Gastrocnemius medialis (tissue), 4 donors: ENCODE measurements around the gene DEFB124. TPM values are rescaled to one million over a fixed set of nuclear protein-coding genes. Genes with fewer than 3 reads are reported as not detected.

Source experiments
- ATAC-seq, 2 donors: fragments of 150-250 bp; one replicate each; pipeline ENCODE4 v1.9.1; 2016
- DNase-seq, 2 donors: peaks; one replicate each; pipeline ENCODE4 v3.0.0-alpha.2; 2019
- H3K27ac ChIP-seq, 4 donors: fragments of 200-600 bp; sonication (generic); 1 replicate in 1 of 4; 2 replicates in 3 of 4; pipeline ENCODE4 v1.5.1; 2016 to 2018; ENCODE audit warnings: mild to moderate bottlenecking in 2 of 4, moderate library complexity in 1 of 4
- H3K27me3 ChIP-seq, 3 donors: fragments of 200-600 bp; sonication (generic) in 2 of 3; 1 replicate in 1 of 3; 2 replicates in 2 of 3; pipeline versions ENCODE4 v1.5.1 to v1.6.0; 2016 to 2019; ENCODE audit warnings: mild to moderate bottlenecking in 1 of 3, moderate library complexity in 1 of 3
- H3K36me3 ChIP-seq, 2 donors: fragments of 200-600 bp; sonication (generic) in 1 of 2; one replicate each; pipeline ENCODE4 v1.5.1; 2017 to 2018
- H3K4me1 ChIP-seq, 2 donors: fragments of 200-600 bp; sonication (generic) in 1 of 2; one replicate each; pipeline ENCODE4 v1.5.1; 2016 to 2017; ENCODE audit warnings: mild to moderate bottlenecking in 2 of 2
- H3K4me3 ChIP-seq, 4 donors: fragments of 200-600 bp; sonication (generic) in 3 of 4; 1 replicate in 1 of 4; 2 replicates in 3 of 4; pipeline ENCODE4 v1.5.1; 2016 to 2019; ENCODE audit warnings: mild to moderate bottlenecking in 2 of 4
- H3K9me3 ChIP-seq, 3 donors: fragments of 200-600 bp; sonication (generic) in 2 of 3; 1 replicate in 1 of 3; 2 replicates in 2 of 3; pipeline ENCODE4 v1.5.1; 2016 to 2019
- CTCF ChIP-seq, 5 experiments: fragments of 450-650 bp in 3 of 5; fragments of 200-600 bp in 2 of 5; sonication (generic) in 2 of 5; IDR thresholded peaks in 4 of 5; conservative IDR thresholded peaks in 1 of 5; 1 replicate in 4 of 5; 2 replicates in 1 of 5; pipeline ENCODE4 v1.5.1; 2016 to 2019; ENCODE audit warnings: antibody characterized with exemption in 5 of 5, mild to moderate bottlenecking in 3 of 5, moderate library complexity in 3 of 5
- POLR2A ChIP-seq, 2 donors: fragments of 450-650 bp; IDR thresholded peaks; one replicate each; pipeline ENCODE4 v1.6.1; 2017; ENCODE audit warnings: antibody characterized with exemption in 2 of 2, mild to moderate bottlenecking in 2 of 2, moderate library complexity in 2 of 2
- in situ Hi-C, 4 donors: fragments of 200-750 bp; cut with MboI; loops; one replicate each; pipeline versions ENCODE4 v1.15.0 to v1.8.0; 2017; ENCODE audit warnings: low sequenced_read_pairs in 4 of 4
- intact Hi-C: fragments of 100-400 bp; cut with DNase I; formaldehyde crosslinking; loops from one replicate; pipeline ENCODE4 v1.15.1; 2023; ENCODE audit warnings: low total_unique reads
- total RNA-seq, 4 donors: library from RNA; depleted of rRNA; stranded (reverse); fragments of >200 nt; gene quantifications; one replicate each; pipeline versions ENCODE4 v1.1.0 to v1.2.3, GENCODE V29; 2016

DEFB124 gene
- total RNA-seq, 4 donors from 2014 or later = not detected

- H3K9me3 ChIP-seq = no peaks in the 10 kb centered on the region
- no peaks in the 10 kb centered on the region for H3K4me1 ChIP-seq
- in situ Hi-C loops = no loop called here
- no peaks in the 10 kb centered on the region for H3K36me3 ChIP-seq
- TF ChIP-seq CTCF (IDR thresholded peaks at IDR 0.05 in 4 of 5, conservative IDR thresholded peaks at IDR 0.05 in 1 of 5) (no peak), POLR2A (IDR thresholded peaks at IDR 0.05) (no peak)
- intact Hi-C loops = no loop called here
- H3K27me3 ChIP-seq = peaks cover 0 to 7% (median 5%) of the 10 kb centered on the region in 3 donors
- H3K27ac ChIP-seq = no peak overlapping the region
- DNase-seq (no peak), ATAC-seq (no peak)
- H3K4me3 ChIP-seq = no peak overlapping the region
Observed at GRCh38 chr20:31454361-31454760, 20.6 kb downstream of the DEFB124 start.

GRCh38 chr20:31452575-31452974 lies 22.4 kb downstream of the DEFB124 start:
- Histone ChIP-seq H3K36me3 (no peaks in the 10 kb centered on the region), H3K4me1 (no peaks in the 10 kb centered on the region), H3K9me3 (no peaks in the 10 kb centered on the region), H3K4me3 (no peak overlapping the region), H3K27me3 (no peaks in the 10 kb centered on the region), H3K27ac (no peak overlapping the region)
- ATAC-seq (no peak), DNase-seq (no peak)
- TF ChIP-seq CTCF (IDR thresholded peaks at IDR 0.05 in 4 of 5, conservative IDR thresholded peaks at IDR 0.05 in 1 of 5) (no peak), POLR2A (IDR thresholded peaks at IDR 0.05) (no peak)
- intact Hi-C loops (no loop called here), in situ Hi-C loops (no loop called here)

- Histone ChIP-seq H3K4me1 (no peaks in the 10 kb centered on the region), H3K36me3 (no peaks in the 10 kb centered on the region), H3K27ac (no peak overlapping the region), H3K4me3 (no peak overlapping the region), H3K27me3 (no peaks in the 10 kb centered on the region), H3K9me3 (no peaks in the 10 kb centered on the region)
- TF ChIP-seq POLR2A (IDR thresholded peaks at IDR 0.05) (no peak), CTCF (IDR thresholded peaks at IDR 0.05 in 4 of 5, conservative IDR thresholded peaks at IDR 0.05 in 1 of 5) (no peak)
- DNase-seq = no peak
- in situ Hi-C loops = no loop called here
- no peak for ATAC-seq
- intact Hi-C loops = no loop called here
Observed at GRCh38 chr20:31449511-31450414, 25.2 kb downstream of the DEFB124 start.

- H3K36me3 ChIP-seq = no peaks in the 10 kb centered on the region
- H3K27me3 ChIP-seq = no peaks in the 10 kb centered on the region
- no peak overlapping the region for H3K27ac ChIP-seq
- no peak for DNase-seq
- H3K4me3 ChIP-seq = no peak overlapping the region
- no peaks in the 10 kb centered on the region for H3K4me1 ChIP-seq
- intact Hi-C loops (no loop called here), in situ Hi-C loops (no loop called here)
- no peak for ATAC-seq
- TF ChIP-seq CTCF (IDR thresholded peaks at IDR 0.05 in 4 of 5, conservative IDR thresholded peaks at IDR 0.05 in 1 of 5) (no peak), POLR2A (IDR thresholded peaks at IDR 0.05) (no peak)
- no peaks in the 10 kb centered on the region for H3K9me3 ChIP-seq
Observed at GRCh38 chr20:31446084-31446819, 28.7 kb downstream of the DEFB124 start.
